Lower leg skin (tissue), 4 donors: ENCODE measurements around the gene LTK. TPM values are rescaled to one million over a fixed set of nuclear protein-coding genes. Genes with fewer than 3 reads are reported as not detected.

Source experiments
- DNase-seq, 2 donors: peaks; one replicate each; pipeline ENCODE4 v3.0.0-alpha.2; 2019; ENCODE audit warnings: low spot score in 2 of 2
- H3K4me3 ChIP-seq: fragments of 200-600 bp; sonication (generic); 2 replicates; pipeline ENCODE4 v1.5.1; 2017; ENCODE audit warnings: mild to moderate bottlenecking, low read depth; ENCODE audit not compliant: poor library complexity, severe bottlenecking
- CTCF ChIP-seq, 3 donors: fragments of 450-650 bp; IDR thresholded peaks; one replicate each; pipeline ENCODE4 v1.5.1; 2016; ENCODE audit warnings: antibody characterized with exemption in 3 of 3, mild to moderate bottlenecking in 3 of 3, moderate library complexity in 2 of 3
- POLR2A ChIP-seq, 2 donors: fragments of 450-650 bp; IDR thresholded peaks; one replicate each; pipeline ENCODE4 v1.6.1; 2016 to 2017; ENCODE audit warnings: antibody characterized with exemption in 2 of 2, mild to moderate bottlenecking in 1 of 2, moderate library complexity in 1 of 2
- WGBS, 2 donors: methylation state at CpG; one replicate each; pipeline ENCODE4 v1.1.5; 2018; 5-methylcytosine and 5-hydroxymethylcytosine counted together
- intact Hi-C: fragments of 100-400 bp; cut with DNase I; formaldehyde crosslinking; loops from one replicate; pipeline ENCODE4 v1.15.0; 2023; ENCODE audit warnings: low total_unique reads
- total RNA-seq, 4 donors: library from RNA; depleted of rRNA; stranded (reverse); fragments of >200 nt; gene quantifications; one replicate each; pipeline ENCODE4 v1.1.0, GENCODE V29; 2016

LTK gene
- total RNA-seq, 4 donors from 2014 or later = 0.46 to 0.54 (median 0.52) TPM; not detected in 1

DNA sequence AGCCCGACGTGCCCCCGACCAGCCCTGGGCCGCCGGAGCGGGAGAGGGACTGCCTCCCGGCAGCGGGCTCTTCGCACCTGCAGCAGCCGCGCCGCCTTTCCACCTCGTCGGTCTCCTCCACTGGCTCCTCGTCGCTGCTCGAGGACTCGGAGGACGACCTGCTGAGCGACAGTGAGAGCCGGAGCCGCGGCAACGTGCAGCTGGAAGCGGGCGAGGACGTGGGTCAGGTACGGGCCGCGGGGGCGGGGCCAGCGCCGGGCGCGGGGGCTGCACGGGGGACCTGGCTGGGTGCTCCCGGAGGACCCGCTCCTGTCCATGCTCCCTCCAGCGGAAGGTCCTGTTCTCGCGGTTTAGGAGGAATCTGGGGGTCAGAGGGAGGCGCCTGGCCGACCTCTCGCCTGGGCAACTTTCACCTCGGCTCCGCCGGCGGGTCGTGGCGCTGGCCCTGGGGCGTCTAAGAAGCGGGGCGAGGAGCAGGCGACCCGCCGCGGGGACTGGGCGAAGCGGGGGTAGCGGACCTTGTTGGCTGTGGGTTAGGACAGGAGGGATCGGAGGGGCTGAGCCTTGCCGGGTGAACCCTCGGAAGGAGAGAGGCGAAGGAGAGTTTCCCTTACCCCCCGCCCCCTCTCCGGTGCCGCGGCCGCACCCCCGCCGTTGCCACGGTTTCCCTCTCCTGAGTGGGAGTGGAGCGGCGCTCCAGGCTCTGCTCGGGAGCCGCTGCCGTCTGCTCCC, 19.3 kb downstream of the LTK start:
- no peak for DNase-seq
- TF ChIP-seq CTCF (IDR thresholded peaks at IDR 0.05) = no peak
- no peak for TF ChIP-seq POLR2A (IDR thresholded peaks at IDR 0.05)
- H3K4me3 ChIP-seq = peak overlapping the region; percentile 40
- 1 to 2% methylated on average over 38 to 55 of the region's 77 CpGs for WGBS, 2 donors
- intact Hi-C loops = no loop called here

DNA sequence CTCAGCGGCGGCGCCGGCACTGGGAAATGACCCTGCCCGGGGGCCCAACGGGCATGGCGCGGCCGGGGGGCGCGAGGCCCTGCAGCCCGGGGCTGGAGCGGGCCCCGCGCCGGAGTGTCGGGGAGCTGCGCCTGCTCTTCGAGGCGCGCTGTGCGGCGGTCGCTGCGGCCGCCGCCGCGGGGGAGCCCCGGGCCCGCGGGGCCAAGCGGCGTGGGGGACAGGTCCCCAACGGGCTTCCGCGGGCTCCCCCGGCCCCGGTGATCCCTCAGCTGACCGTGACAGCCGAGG, 19.8 kb downstream of the LTK start:
- DNase-seq = no peak
- WGBS, 2 donors = 2% methylated on average over 10 of the region's 41 CpGs; no CpG with 5 or more reads in 1 of the 2 donors
- TF ChIP-seq POLR2A (IDR thresholded peaks at IDR 0.05) = no peak
- no peak for TF ChIP-seq CTCF (IDR thresholded peaks at IDR 0.05)
- H3K4me3 ChIP-seq = peak overlapping the region; percentile 40
- intact Hi-C loops = no loop called here

DNA sequence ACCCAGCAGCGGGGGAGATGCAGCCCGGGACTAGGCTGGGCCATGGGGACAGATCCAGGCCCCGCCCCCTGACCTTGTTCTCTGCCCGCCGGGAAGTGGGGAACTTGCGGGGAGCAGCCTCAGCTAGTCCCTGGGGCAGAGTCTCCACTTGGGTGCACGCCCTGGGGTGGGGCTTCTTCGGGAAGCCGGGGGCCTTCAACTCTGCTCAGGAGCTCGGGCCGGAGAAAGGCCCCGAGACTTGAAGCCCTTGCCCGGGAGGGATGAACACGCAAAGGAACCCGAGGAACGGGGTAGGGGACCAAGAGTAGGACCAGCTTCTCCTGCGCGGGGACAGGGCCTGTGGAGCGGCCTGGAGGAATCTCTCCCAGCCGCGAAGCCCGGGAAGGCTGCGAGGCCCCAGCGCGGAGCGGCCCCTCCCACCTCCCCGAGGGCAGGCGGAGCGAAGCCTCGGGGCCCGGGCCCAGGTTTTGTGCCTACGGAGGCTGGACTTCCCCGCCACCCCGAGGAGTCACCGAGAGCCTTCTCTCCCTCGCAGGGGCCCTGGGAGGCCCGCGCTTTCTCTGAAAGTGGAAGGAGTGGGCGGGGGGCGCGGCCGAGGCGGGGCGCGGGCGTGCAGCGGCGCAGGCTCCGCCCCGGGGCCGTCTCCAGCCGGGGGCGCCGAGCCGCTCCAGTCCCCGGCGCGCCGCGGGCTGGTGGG, 20.3 kb downstream of the LTK start, which contains the start of gene ITPKA:
Gene ITPKA (plus strand): TSS at position 670 of the 697 bp plus-strand sequence. CDS start 54 bp downstream, outside the sequence.
- 0 to 1% methylated on average over 23 to 51 of the region's 60 CpGs for WGBS, 2 donors
- peak within 1 kb of the TSS; percentile 40 for H3K4me3 ChIP-seq
- DNase-seq = peak; percentile 51 to 93
- intact Hi-C loops = no loop called here
- TF ChIP-seq POLR2A (IDR thresholded peaks at IDR 0.05) (no peak), CTCF (IDR thresholded peaks at IDR 0.05) (no peak)

DNA sequence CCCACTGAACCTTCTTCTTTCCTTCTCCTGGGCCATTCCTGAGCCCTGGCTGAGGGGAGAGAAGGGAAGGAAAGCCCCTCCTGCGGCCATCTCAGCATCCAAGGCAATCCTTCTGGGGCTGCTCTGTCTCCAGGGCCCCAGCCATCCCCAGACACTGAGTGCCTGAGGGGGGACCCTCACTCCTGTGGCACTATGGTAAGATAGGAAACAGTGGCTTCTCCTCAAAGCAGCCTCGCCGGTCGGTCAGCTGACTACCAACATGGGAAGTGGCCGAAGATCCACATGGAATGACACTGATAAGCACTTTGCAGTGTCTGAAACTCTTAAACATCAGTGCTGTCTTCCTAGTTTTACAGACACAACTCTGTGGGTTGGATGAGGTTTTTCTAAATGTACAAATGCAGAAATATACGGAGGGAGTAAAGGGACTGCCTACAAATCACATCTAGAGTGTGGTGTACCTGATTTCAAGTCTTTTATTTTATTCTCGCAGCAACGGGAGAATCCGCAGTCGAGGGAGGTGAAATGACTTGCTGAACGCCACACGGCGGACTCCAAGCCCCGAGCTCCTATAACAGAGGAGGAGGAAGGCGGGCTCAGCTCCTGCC, 20.9 kb downstream of the LTK start:
- 9% methylated on average over 15 of the region's 15 CpGs for WGBS, 2 donors
- peak overlapping the region; percentile 40 for H3K4me3 ChIP-seq
- intact Hi-C loops = no loop called here
- TF ChIP-seq CTCF (IDR thresholded peaks at IDR 0.05) = no peak
- TF ChIP-seq POLR2A (IDR thresholded peaks at IDR 0.05) = no peak
- no peak for DNase-seq

GRCh38 chr15:41491889-41492288, 21.7 kb downstream of the LTK start:
- no peak overlapping the region for H3K4me3 ChIP-seq
- no peak for DNase-seq
- intact Hi-C loops = no loop called here
- 88 to 91% methylated on average over 4 of the region's 4 CpGs for WGBS, 2 donors
- no peak for TF ChIP-seq POLR2A (IDR thresholded peaks at IDR 0.05)

GRCh38 chr15:41490355-41490754, 23.3 kb downstream of the LTK start:
- intact Hi-C loops = no loop called here

More at GRCh38 chr15:41490355-41490754, 23.3 kb downstream of the LTK start:
- WGBS, 2 donors = 49 to 50% methylated on average over 4 of the region's 4 CpGs
- H3K4me3 ChIP-seq = no peak overlapping the region
- DNase-seq = no peak
- TF ChIP-seq CTCF (IDR thresholded peaks at IDR 0.05) = no peak
- no peak for TF ChIP-seq POLR2A (IDR thresholded peaks at IDR 0.05)
